Measurements from ENCODE around the gene XIAP.
"Not testable (repeated sequence)": the region's sequence is repeated elsewhere in the genome, so short reads cannot be mapped to it uniquely, and the experiment has no call there.

The XIAP gene
- total RNA-seq: 102 to 202 (median 146) reads per million in 17 experiments

DNA sequence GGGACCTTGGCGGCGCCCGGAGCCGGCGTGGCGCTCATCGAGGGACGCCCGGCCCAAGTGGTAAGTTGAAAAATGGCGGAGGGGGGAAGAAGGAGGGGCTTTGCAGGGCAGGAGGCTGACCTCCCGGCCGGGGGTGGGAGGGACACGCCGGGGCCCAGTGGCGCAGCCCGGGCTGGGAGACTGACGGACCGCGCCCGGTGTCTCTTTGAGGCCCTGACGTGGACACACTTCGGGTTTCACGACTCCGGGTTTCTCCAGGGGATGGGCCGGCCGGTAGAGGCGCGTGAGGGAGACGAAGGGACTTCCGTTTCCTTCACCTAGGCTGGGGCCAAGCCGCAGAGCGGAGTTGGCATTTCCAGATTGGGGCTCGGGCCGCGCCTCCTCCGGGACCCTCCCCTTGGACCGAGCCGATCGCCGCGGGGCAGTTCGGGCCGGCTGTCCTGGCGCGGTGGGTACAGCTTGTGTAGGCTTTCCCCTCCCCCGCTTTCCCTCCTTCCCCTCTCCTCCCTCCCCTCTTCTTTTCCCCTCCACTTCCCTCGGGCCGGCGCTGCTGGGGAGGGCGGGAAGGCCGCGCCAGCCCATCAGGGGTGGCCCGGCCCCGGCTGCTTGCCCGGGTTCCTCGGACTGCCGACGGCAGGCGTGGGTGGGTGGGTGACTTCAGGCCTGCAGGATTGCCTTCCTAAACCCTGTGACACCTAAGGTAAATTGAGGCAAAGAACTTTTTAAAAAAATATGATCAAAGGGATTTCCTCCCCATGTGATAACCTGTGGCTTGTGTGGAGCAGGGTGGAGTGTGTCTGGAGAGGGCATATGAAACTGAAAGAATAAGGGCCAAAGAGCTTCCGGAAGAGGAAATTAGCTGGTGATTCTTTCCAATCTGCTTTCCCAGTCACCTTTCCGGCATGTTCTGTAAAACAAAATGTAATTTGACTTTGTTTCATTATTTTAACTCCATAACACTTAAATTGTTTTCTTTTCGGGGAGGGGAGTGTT is at the start of gene XIAP:
TSS of gene XIAP (plus strand) at position 208 of the 993 bp plus-strand sequence. CDS start 25,610 bp downstream, outside the sequence.
- peak; percentile 87 to 93 (median 92) for DNase-seq

DNA sequence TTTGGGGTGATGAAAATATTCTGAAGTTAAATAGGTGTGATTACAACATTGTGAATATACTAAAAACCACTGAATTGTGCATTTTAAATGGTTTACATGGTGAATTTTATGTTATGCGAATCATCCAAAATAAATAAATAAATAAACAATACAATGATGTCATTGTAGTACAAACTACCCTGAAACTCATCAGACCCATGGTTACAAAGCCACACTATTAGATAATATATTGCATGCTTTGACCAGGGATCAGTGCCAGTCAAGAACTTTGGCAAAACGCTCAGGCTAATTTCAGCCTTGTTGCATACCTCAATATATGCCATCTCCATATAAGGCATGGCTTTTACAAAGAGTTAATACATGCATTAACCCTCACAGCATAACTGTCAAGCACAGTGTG is 45.5 kb upstream of the XIAP start:
- DNase-seq: no peak

DNA sequence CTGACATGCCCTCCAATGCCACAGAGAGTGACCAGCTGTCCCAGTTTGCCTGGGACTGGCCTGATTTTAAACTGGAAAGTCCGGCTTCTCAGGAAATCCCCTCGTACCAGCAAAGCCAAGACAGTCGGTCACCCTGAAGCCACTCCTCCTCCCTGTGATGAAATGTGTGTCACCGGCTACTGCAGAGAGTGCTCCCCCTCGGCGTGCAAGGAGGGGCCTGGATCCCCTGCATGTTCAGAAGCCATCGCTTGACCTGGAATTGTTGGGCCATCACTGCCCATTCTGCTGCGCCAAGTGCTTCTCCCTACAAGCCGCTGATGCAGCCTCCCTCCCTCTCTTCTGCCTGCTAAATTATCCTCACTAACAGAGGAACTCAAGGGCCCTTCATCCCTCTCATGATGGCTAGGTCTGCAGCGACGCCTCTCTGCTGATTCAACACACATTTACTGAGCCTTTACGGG is 44.9 kb upstream of the XIAP start:
- DNase-seq: not testable (repeated sequence)

DNA sequence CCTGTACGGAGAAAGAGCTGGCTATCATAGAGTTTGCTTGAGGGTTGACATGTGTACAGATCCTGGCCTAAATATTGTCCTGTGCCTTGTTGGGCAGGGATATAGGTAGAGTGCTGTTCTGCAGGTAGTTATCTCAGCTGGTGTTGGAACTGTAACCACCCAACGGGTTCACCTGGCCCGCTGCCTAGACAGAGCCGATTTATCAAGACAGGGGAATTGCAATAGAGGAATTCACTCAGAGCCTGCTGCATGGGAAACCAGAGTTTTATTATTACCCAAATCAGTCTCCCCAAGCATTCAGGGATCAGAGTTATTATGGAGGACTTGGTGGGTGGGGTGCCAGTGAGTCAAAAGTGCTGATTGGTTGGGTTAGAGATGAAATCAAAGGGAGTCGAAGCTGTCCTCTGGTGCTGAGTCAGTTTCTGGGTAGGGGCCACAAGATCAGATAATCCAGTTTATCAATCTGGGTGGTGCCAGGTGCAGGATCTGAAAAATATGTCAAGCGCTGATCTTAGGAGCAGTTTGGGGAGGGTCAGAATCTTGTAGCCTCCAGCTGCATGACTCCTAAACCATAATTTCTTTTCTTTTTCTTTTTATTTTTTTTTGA is 42.5 kb upstream of the XIAP start:
- DNase-seq: no peak

DNA sequence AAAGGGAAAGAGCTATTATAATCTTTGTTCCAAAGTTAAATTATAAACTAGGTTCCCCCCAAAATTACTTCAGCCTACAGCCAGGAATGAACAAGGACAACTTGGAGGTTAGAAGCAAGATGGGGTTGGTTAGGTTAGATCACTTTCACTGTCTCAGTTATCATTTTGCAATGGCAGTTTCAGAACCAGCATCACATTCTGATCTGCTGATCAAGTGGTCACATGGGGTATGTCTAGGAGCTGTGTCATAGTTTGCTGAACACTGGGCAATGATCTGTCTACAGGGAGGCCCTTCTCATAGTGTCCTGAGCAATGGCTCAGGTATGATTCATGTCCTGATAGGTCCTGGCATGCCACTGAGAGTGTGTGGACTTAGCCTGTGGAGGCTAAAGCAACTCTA is 41.6 kb upstream of the XIAP start:
- peak in 3 of 4 experiments; percentile 10 to 47 (median 19) for DNase-seq

DNA sequence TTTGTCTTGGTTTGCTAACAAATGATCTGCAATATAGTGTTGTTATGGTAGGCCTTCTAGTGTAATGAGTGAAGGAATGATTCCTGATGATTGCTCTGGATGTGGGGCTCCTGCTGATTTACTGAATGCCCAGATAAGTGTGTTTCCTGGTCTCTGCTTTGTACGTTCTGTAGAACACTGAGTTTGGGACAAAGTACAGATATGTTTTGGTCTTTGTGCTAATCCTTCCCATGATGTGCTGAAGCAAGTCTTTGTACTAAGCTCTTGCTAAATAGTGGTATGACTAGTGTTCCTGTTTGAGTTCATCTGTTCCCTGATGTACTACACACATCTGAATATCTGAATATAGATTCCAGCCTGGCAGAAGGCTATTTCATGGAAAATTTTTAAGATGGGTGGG is 36.9 kb upstream of the XIAP start:
- peak in 2 of 4 experiments; percentile 29 to 31 for DNase-seq

DNA sequence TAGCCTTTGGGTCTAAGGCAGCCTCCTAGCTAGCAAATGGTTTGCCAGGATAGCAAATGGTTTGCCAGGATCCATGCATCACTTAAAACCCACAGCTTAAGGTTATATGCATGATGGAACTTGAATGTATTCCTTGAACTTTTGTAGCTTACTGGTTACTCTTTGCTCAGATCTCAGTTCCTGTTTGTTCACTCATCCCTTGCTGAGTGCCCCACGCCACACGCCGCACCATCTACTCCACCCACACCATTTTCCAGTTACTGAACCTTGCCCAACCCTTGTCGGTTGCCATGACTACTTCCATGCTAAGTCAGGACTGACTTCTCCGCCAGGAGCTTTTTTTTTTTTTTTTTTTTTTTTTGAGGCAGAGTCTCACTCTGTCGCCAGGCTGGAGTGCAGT is 29.5 kb upstream of the XIAP start:
- DNase-seq: peak; percentile 81 to 91 (median 88)

DNA sequence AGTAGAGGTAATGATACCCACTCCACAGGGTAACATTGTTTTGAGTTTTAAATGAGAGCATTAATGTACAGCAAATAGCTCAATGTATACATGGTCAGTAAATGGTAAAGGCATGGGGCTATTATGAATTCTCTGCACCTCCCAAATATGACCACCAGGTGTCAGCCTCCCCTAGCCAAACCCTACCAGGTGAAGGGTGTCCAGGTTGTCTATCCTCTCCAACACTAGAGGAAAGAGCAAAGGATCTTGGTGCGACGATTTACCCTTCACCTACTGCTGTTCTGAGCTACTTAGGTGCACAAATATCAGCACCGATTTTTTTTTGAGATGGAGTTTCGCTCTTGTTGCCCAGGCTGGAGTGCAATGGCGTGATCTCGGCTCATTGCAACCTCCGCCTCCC is 26.5 kb upstream of the XIAP start:
- peak; percentile 50 to 68 (median 63) for DNase-seq

DNA sequence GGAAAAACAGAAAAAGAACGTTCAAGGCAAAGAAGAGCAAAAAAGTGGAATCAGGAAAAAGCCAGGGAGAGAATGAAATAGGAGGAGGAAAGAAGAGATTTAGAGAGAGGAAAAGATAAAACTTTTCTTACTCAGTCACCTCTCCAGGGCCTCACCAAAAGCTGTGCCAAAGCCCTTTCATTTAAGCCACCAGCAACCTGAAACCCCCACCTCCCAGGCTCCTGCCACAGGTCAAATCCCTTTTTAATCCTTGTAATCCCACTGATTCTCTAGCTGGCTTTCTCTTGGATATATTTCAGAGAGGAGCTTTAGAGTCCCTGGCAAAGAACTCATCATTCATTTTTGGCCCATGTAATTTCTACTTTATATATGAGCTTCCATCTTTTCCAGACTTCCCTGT is 25.7 kb upstream of the XIAP start:
- no peak for DNase-seq

DNA sequence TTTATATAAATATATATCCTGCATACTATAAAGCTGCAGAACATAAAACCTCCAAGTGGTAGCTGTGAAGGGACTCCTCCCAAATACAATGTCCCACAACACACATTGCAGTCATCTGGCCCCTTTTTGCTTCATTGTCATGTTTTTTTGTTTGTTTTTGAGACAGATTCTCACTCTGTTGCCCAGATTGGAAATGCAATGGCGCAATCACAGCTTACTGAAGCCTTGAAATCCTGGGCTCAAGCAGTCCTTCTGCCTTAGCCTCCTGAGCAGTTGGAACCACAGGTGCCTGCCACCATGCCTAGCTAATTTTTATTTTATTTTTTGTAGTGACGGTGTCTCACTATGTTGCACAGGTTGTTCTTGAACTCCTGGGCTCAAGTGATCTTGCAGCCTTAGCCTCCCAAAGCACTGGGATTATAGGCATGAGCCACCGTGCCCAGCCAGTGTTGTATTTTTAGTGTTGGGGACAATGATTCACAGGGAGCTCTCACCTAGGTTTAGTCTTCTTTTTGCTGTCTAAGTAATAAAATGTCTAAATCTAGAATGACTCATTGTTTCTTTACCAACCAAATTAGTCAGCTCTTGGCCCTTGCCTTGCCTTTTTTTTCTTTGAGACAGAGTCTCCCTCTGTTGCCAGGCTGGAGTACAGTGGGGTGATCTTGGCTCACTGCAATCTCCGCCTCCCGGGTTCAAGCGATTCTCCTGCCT is 24.0 kb upstream of the XIAP start:
- peak; percentile 13 to 64 (median 48) for DNase-seq

DNA sequence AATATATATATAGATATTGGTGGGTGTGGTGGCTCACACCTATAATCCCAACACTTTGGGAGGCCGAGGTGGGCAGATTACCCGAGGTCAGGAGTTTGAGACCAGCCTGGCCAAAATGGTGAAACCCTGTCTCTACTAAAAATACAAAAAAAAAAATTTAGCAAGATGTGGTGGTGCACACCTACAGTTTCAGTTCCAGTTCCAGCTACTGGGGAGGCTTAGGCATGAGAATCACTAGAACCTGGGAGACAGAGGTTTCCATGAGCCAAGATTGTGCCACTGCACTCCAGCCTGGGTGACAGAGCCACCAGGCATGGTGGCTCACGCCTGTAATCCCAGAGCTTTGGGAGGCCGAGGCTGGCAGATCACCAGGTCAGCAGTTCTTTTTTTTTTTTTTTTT is 14.7 kb upstream of the XIAP start:
- not testable (repeated sequence) for DNase-seq

DNA sequence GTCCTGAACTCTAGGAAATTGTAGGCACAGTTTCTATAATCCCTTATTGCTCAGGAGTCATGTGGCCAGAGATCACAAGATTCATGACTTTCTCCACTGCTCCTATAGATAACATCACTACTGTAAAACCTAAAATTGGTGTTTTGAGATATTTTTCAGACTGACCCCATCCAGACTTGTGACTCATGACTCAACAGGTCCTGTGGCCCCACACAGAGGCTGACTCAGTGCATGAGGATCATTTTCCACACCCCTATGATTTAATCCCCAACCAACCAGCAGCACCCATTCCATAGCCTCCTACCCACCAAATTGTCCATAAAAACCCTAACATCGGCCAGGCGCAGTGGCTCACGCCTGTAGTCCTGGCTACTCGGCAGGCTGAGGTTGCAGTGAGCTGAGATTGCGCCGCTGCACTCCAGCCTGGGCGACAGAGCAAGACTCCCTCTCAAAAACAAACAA is 13.2 kb upstream of the XIAP start:
- peak; percentile 69 to 89 (median 79) for DNase-seq

DNA sequence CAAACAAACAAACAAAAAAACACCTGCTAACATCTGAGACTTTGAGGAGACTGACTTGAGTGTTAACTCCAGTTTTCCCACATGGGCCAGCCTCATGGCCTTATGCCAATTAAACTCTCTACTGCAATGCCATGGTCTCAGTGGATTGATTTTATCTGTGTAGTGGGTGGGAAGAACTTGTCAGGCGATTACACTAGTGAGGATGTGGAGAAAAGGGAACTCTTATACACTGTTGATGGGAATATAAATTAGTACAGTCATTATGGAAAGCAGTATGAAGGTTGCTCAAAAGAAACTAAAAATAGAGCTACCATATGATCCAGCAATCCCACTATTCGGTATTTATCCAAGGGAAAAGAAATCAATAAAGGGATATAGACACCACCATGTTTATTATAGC is 12.8 kb upstream of the XIAP start:
- peak in 3 of 4 experiments; percentile 15 to 50 (median 48) for DNase-seq

DNA sequence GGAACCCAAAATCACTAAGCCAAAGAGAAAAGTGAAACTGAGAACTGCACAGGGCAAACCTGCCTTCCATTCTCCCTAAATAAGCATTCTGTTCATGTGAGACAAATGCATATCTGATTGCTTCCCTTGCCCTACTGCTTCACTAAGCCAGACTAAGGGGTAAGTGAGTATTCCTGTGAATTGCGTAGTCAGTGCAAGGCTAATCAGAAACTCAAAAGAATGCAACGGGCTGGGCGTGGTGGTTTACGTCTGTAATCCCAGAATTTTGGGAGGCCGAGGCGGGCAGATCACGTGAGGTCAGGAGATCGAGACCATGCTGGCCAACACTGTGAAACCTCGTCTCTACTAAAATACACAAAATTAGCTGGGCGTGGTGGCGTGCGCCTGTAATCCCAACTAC is 10.8 kb upstream of the XIAP start:
- DNase-seq: no peak

DNA sequence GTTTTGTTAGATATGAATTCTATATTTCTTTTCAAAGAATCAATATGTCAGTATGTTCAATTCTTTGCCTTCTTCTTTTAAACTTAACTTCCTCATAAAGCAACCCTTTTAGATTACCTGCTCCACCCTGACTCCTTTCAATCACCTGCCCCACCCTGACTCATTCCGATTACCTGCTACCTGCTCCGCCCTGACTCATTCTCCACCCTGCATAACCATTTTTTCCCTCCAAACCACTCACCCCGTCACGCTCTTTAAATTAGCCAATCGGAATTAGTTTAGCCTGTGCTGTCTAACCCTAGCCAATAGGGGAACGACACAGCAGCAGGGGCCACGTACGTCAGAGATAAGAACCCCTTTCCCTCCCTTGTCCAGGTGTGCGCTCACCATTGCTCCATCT is 9.9 kb upstream of the XIAP start:
- not testable (repeated sequence) for DNase-seq

DNA sequence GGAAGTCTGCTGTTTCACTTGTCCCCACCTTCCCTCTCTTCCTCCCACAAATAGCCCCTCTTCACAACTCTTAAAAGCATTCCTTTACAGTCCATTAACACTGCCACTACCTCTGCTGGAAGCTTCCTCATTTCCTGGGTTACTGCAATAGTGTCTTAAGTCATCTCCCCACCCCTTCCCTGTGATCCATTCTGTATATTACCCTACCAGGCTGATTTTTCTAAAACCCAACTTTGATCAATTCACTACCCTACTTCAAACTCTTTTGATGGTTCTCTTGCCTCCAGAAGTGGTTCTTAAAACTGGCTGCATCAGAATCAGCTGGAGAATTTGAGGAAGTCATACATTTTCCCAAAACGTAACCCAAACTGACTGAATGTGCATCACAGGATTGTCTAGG is 8.8 kb upstream of the XIAP start:
- DNase-seq: peak; percentile 16 to 63 (median 36)

DNA sequence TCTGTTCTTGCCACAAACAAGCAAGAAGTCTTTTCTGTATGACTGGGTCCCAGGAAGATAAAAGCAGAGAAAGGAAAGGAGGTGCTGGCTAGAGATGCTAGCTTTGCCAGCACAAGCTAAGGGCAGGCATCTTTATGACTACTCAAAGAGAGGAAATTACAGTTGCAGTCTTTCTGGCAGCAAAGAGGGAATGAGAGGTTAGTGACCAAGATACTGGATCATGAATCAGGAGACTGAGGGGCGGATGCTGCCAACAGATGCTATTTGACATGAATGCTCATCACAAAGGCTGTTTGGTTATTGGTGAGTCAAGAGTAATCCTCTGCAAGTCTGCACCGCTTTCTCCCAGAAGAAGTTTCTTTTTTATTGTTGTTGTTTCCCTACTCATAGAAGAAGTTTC is 5.5 kb upstream of the XIAP start:
- DNase-seq: no peak

DNA sequence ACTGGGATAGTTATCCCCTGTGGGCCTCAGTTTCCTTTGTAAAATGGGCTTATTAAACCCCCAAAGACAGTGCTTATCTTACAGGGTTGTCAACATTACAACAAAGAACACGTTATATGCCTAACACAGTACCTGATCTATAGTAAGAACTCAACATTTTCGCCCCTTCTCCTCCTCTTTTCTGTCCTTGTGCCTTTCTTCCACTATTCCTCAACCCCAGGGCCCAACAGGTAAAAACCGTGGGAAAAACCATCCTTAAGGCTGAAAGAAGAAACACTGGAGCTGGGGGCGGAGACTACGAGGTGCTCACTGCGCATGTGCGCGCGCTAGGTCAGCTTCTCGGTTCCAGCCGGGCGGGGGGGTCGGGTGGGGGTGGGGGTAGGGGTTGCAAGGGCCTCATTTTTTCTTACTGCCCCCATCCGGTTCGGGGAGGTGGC is 426 bp upstream of the XIAP start:
- DNase-seq: no peak

DNA sequence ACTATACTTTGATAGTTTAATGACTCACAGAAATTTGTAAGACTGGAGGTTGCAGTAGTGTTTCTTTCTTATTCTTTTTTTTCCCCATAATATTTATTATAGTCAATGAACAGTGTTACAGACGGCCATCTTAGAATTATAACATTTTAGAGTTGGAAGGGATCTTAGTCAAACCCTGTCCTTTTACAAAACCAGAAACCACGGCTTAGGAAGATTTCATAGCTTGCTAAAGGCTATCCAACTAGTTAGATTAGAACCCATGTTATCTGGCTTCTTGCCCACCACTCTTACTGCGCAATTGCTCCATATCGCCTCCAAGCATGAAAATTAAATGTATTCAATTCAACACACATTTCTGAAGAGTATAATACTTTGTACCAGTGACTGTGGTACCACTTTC is 1.1 kb downstream of the XIAP start:
- peak in 2 of 4 experiments; percentile 4 to 27 for DNase-seq

DNA sequence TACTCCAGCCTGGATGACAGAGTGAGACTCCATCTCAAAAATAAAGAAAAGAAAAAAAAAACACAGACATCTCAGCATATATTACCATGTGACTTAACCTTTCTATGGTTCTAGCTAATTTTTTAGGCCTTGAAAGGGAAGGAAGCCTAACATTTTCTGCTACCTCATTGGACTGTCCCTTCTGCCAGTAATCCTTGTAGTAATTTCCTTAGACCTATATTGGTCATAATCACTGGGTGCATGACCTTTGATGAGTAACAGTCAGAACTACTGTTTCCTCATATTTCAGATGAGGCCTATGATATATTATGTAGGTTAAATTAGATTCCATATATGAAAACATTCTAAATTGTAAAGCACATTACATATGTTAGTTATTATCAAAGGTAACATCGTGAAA is 9.6 kb downstream of the XIAP start:
- DNase-seq: peak; percentile 24 to 86 (median 63)

DNA sequence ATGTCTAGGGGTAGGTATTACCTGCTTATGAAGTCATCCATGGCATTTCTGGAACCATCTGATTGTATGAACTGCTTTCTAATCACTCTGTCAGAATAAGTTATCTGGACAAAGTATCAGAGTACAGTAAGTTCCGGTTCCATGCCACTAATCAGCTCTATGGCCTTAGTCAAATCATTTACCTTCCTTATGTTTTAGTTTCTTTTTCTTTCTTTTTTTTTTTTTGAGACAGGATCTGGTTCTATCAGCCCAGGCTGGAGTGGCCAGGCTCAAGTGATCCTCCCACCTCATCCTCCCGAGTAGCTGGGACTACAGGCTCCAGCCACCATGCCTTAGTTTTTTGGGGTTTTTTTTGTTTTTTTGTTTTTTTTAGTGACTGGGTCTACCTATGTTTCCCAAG is 11.5 kb downstream of the XIAP start:
- no peak for DNase-seq

DNA sequence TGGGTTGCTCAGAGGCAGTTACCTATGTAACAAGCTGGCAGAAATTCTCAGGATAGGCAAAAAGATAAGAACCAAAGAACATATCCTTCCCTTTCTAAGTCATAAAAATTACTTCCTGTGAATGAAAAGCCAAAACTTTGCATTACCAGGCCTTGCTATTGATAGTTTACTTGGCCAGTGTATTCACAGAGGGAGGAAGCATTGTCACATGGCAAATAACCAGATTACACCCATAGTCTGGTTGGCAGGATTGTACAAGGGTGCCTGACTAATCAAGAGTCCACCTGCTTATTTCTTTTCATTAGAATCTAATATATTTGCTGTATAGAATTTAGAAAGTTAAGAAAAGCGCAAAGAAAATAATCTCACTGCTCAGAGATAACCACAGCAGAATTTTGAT is 14.1 kb downstream of the XIAP start:
- DNase-seq: peak in 2 of 4 experiments; percentile 28 to 36

DNA sequence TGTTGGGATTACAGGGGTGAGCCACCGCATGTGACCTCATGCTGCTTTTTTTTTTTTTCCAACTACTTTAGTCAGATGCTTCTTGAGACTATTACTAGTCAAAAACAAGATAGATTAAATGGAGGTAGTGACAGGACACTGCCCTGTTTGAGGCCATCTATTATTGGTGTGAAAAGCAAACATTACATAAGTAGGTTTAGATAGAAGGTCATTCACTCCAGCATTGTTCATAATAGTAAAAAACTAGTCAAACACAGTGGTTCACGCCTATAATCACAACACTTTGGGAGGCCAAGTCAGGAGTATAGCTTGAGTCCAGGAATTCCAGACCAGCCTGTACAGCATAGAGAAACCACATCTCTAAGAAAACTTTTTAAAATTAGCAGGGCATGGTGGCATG is 16.3 kb downstream of the XIAP start:
- no peak for DNase-seq
